GM21447 (cell line): Measurements from ENCODE around the gene CCDC148.

Source experiments
- ATAC-seq: cut with Tn5 transposase; IDR thresholded peaks from one replicate; pipeline ENCODE4 v1.9.1; 2021; ENCODE audit not compliant: unreplicated experiment

Gene CCDC148

DNA sequence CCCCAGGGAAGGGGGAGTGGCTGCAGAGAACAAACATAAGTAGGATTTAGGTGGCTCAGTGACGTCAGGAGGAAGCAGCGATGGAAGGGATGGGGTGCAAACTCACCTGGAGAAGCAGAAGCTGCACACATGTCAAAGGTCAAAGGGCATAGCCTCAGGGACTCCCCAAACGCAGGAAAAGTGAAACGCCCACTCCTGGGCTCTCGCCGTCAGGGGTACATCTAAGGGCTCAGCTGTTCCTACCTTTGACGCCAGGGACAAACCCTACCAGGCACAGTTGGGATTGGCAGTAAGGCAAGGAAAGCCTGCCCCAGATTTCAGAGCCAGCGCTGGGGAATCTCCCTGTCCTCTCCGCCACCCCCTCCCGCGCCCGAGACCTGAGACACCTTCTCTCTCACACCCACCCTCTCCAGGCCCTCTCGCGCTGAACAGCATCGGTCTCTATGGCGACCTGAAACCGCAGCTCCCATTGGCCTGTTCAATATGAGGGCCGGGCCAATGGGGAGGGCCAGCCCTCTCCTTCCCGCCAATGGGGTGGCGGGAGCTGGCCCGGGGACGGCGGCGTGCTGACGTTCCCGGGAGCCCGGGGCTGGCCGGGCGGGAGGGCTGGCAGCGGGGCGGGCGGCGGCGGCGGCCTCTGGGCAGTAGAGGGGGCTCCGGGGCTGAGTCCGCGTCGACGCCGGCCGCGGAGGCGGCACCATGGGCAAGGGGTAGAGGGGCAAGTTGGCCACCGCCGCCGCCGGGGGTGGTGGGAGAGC lies at the start of gene CCDC148, which contains the start of gene PKP4:
Gene CCDC148 (minus strand): TSS at position 445 of the 758 bp plus-strand sequence. CDS start 314 bp downstream, at position 131.
Gene PKP4 (plus strand): TSS at position 644 of the 758 bp plus-strand sequence. CDS start 76,233 bp downstream, outside the sequence.
- peak; percentile 85 for ATAC-seq

DNA sequence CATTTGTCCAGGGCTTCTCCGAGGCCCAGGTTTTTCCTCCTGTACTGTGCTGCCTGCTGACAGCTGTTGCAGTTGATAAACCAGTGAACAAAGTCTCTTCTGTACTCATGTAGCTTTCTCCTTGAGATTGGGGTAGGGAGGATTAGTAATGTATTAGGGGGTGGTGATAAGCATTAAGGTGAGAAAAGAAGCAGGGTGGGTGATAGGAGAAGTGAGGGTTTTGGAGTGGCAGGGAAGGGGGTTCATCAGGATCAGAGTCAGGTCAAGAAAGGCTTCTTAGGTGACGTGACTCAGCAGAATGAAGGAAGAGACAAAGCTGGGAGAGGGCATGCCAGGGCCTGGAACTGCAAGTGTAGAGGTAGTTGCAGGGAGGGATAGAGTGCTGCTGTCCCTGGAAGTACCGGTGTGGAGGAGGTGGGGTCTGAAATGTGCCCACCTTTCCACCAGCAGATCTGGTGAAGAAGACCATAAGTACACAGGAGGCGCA lies 48.9 kb upstream of the CCDC148 start:
- no peak for ATAC-seq

DNA sequence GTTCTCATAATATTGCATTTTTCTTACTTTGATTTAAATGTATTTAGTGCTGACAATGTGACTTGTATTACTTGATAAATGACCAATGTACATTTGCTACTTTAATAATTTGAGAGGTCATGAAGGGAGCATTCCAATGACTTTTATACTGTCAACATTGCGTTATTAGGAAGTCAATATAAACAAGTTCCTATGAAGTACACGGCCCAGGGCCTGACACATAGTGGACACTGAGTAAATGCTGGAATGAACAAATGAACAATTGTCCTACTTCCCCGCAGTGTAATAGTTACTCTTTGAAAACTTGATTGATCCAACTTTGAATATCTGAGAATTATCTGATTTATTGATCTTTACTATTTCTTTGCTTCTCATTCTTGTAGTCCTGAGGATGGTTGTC lies 47.5 kb upstream of the CCDC148 start:
- no peak for ATAC-seq

DNA sequence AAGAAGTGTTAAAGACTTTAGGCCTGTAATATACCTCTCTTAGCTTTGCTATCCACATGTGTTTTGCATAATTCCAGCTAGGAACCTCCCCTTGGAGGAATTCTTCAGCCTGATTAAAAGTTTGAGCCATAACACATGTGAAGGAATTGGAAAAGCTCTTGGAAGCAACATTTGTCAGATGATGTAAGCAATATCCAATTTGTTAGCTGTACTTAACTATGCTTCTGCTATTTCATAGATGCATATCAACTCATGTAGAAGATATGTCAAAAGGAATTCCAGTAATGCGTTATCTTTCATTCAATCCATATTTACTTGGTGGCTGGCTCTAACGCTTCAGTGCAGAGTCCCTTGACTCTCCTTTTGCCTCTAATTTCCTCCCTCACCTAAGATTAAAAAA lies 46.4 kb upstream of the CCDC148 start:
- no peak for ATAC-seq

DNA sequence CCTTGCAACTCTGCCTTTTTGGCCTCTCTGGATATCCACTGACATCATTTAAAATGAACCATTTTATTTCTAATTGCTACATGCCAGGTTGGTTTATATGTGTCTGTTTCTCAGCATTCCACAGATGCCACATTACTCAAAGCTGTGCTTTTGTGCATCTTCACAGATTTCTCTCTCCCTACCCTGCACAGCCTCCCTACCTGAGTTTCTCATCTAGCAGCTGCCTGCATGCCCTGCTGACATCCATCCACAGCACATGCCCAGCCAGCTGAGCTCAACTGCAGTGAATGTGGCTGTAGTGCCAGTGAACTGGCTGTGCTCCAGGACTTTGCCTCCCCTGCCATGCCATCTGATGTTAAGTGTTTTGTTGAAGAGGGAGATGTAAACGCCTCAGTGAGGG lies 44.7 kb upstream of the CCDC148 start:
- no peak for ATAC-seq

DNA sequence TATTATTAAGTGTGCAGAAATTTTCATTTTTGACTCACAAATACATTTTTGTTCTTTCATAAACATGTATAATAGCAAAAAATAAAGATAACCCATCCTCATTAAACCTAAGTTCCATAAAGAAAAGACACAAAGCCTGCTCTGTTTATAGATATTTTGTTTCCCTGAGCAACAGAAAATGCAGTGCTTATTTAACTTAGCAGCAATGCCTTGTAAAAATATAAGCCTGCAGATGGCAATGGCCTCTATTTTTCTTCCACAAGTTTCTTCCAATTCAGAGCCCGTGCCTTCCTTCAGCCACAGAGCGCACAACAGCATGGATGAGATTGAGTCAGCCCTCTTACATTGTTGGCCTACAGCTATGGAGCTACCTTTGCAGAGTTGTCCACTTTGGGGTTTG lies 43.8 kb upstream of the CCDC148 start:
- no peak for ATAC-seq

DNA sequence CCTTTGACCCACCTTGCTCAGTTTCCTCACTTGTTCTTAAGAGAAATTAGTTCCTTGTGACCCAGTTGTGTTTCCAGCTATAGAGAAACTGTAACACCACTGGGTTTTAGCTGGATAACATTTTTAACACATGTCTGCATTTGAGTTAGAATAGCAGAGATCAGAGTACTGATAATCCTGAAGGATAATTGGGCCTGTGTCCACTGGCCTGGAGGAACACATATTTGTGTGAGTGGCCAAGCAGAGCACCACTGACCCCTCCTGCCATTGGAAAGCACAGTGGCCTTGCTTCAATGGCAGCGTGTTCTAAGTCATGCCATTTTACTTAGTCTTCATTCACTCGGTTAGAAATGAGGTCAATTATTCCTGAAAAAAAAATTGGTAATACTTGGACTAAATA lies 42.8 kb upstream of the CCDC148 start:
- no peak for ATAC-seq

DNA sequence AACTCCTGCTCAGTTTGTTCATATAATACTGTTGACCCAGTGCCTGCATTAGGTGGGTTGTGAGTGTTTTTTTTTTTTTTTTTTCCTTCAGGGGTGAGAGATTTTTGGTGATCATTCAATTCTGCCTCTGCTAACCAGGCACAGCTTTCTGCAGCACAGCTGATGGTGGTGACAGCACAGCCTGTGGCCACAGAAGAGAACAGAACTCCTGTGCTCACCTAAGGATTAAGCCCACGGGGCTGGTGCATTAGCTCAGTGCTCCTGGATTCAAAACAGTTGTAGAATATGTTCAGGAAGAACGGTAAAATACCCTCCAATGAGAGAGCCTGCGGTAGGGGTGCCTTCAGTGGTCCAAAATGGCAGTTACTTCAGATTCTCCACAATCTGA lies 42.2 kb upstream of the CCDC148 start:
- no peak for ATAC-seq

DNA sequence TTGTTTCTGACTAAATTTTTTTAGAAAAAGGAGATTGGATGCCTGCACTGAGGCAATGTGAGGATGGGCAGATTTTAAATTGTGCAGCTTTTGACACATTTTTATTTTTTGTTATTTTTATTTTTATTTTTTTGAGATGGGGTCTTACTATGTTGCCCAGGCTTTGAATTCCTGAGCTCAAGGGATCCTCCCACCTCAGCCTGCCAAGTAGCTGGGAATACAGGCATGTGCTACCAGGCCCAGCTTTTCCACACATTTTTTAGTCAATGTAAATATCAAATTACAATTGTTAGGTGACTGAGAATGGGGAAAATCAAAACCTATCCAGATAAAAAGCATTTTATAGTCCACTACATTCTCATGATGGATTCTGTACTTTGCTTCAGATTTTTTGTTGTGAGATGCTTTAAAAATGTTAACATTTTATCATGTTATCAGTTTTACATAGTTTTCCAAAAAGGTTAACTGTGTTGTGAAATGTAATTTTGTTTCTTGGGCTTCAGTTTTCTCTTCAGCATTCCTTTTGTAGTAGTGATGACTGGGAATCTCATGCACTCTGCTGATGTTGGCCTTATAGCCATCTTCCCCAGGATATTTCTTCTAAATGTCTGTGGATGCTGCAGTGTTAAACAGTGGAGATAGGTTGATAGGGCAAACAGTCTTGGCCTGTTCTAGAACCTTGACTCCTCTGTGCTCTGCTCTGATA lies 41.6 kb upstream of the CCDC148 start:
- ATAC-seq = no peak

DNA sequence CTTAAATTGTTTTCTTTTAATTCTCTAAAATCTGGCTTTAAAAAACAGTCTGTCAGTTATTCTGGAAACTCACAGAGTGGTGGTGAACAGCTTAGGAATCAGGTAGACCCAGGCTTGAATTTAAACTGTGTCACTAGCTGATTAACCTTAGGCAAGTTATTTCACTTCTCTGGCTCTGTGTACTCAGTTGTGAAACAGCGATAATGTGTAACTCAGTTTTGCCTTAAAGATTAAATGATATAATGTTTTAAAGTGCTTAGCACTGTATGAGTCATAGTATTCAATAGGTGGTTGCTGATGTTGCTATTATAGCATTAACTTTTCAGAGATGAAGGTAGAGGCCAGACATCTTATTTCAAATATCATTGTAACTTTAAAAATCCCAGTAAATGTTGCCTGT lies 40.9 kb upstream of the CCDC148 start:
- ATAC-seq = no peak

DNA sequence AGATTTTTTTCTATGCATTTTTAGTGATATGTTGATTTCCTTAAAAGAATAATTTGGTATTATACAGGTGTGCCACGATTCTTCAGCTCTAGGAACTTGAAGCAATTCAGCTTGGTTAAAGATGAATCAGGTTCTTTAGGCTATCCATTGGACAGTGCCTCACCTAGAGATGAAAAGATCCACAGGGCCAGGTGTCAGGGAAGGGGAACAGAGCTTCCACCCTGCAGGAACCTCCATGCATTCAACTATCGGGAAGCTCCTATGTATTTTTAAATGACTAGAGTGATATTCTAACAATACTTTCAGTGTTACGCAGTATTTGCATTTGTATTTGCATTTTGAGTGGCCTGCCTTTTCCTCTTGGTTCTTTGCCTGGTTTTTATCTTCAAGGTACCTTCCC lies 40.4 kb upstream of the CCDC148 start:
- ATAC-seq = no peak

DNA sequence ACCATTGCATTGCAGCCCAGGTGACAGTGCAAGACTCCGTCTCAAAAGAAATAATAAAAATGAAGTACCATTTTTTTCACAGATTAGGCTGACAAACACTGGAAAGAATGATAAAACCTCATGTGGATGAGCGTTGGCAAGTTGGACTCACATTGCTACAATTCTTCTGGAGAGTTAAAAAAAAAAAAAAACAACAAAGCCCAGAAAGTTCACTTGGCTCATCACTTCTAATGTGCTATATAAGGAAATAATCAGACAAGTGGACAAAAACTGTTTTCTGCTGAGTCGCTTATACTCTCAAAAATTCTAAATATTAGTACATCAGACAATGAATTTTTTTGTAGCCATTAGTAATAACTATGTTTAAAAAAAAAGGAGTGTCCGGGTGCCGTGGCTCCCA lies 38.6 kb upstream of the CCDC148 start:
- ATAC-seq = no peak

DNA sequence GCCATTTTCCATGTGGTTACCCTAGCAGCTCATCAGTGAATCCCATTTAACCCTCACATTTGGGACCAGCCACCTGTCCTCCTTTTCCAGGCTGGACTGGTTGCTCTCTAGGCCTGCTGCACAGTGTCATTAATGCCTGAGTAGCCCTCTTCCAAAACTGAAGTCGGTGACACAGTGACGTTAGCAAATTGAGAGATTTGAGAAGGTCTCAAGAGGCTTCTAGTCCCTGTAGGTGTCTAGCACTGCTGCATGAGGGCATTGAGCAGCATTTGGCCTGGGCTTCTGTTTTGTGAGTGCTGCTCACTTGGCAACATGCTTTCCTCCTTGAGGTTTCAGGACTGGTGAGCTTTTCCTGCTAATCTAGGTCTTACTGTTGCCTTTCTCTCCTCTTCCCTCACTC lies 36.9 kb upstream of the CCDC148 start:
- ATAC-seq = no peak

DNA sequence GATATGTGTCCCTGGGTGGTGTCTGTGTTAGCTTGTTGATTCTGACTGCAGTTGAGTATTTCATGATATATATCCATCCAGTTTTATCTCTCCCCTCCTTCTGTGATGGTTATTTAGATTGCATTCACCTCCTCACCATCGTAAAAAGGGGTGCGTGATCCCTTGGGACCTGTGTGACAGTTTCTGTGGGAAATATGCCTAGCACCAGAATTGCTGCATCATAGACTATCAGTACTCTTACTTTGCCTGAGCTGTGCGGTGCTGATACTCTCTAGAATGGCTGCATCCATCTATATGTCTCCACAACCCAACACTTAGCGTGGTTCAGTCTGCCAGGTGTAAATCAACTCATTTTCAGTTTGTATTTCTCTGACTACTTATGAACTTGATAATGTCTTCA lies 34.5 kb upstream of the CCDC148 start:
- no peak for ATAC-seq

DNA sequence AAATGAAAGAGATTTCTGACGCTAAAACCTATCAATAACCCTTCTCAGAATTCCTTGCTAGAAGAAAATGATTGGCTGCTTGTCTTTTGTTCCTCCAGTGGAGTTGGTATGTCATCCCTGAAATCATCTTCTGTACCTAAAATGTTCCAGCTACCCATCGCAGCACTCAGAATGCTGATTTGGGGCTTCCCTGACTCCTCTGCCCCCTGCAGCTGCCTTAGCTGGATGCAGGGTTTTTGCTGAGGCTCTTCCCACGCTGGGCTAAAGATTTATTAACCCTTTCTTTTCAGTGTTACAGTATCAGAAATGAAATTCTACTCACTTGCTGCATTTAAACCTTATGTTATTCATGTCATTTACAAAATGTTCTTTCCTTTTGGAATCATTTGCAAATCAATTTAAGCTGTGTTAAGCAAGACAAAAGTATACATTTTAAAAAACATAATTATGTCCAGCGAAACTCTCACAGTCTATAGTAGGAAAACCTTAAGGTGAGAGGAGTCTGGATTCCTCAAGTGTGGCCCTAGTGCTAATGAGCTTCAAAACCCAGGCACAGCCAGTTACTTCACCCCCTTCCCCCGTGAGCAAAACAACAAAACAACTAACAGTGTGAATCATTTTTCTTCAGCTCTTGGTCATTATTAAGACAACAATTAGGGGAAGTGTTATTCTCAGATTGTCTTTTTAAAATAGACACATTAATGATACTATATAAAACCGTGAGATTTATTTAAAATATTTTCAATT lies 33.0 kb upstream of the CCDC148 start:
- no peak for ATAC-seq

DNA sequence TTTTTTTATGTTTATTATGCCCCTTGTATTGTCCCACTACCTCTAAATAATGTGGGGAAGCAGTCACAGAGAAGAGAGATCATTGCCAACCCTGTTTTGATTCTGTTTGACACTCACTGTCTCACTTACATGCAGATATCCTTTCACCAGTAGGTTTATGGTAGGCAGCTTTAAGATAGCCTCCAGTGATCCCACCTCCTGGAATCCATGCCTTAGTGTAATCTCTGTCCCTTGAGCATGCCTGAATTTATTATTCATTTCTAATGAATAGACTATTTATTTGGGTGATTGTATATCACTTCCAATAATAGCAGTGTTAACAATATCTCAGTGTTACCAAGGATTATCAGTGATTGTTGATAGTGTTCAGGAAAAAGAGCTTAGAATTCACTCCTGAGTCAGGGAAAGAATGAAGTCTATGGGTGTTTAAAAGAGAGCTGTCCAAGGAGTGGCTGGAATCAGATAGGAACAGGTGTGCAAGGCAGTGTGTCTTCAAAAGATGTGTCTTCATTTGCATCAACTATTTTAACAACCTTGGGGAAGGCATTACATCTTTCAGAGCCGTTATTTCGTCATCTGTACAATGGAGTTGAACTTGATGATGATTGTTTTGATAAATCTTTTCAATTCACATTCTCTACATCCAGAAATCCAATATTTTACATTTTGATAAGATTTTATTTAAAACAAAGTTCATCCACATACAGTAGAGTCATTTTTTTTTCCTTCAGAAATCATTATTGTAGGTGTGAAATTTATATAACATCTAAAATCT lies 32.1 kb upstream of the CCDC148 start:
- ATAC-seq = no peak

DNA sequence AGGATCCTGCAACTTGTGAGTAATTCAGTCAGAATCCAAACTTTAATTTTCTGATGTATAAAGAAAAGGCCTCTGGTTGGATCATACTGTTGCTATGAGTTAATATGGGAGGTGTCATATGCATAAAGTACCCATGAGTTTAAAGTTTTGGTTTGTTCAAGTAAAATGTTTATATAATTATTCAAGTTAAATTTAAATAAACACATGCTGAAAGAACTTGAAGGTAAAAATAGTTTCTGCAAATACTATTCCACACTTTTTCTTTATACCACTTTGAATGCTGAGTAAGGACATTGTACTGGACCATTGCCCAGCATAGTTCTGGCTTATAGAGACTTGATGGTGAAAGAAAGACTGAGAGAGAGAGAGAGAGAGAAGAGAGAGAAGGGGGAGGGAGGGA lies 30.9 kb upstream of the CCDC148 start:
- no peak for ATAC-seq

DNA sequence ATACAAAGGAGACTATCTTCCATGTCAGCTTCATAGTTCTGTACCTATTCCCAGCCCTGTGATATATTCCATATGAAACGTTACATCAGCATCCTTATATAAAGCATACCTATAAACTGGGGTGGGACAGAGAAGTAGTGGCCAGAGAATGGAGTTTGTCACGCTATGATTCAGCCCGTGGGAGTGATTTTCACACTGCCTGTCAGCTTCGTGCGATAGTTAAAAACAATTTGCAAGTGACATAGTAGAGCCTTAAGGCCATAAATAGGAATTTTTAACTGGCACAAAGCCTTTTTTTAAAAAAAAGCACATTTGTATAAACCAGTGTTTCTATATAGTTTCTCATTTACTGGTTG lies 30.4 kb upstream of the CCDC148 start:
- ATAC-seq = no peak

DNA sequence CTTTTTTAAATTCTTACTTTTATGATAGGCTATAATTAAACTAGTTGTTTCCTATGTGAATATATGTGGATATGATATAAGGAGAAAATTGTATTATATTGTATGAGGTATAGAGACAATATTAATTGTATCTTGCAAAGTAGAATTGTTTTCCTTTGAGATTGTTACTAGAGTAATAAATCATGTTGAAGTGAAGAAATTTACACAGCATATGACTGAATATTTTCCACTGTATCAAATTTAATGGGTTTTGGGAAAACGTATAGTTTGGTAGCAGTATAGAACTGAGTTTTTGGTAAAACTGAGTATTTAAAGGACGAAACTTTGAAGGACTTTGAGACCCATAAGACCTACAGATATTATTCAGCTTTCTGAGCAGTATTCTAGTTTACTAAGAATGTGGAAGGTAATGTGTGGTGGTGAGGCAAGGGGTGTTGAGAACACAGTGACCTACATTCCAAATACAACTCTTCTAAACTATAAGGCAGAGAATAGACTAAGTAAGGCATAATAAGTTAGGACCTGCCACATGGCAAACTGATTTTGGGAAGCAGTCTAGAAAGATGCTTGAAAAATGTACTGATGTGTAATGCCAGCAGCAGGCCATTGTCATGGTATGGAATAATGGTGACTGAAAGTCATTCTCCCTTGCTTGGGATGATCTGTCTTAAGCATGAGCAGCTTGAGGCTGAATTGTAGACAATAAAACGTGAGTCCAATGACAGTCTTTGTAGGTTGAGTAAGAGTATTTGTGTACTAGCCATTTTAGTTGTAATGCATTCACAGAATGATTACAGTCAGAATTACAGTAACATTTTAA lies 29.8 kb upstream of the CCDC148 start:
- no peak for ATAC-seq

DNA sequence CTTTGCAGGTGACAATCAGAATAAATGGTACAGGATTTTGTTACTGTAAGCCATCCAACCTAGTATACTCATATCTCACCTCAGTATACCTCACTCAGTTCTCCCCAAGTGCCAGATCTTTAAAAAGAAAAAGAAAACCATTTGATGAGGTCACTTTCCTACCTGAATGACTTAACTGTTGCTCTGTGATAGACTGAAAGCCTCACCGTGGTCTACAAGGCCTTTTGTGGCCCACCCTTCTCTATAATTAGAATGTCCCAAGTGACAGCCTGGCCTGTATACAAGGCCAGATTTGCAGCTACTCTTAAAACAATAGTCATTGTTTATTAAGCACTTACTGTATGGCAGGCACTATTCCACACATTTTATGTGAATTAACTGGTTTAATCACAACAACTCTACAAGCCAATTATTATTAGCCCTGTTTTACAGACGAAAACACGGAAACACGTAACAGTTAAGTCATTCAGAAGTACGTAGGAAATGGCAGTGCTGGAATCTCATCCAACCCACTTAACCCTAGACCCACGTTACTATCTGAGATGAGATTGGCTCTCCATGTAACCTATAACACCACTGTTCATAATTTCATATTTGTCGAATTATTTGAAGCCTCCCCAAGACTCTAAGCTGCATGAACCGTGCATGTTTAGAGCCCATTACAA lies 28.5 kb upstream of the CCDC148 start:
- no peak for ATAC-seq
